ENCODE results near the gene DNER.

The DNER gene

GRCh38 chr2:229454934-229455631 lies 259.3 kb downstream of the DNER start:
- TF ChIP-seq CTCF (IDR thresholded peaks at IDR 0.05; ENCODE audit: low read depth, low read length): no peak
- Histone ChIP-seq H3K36me3 (no peaks in the 10 kb centered on the region), H3K27me3 (ENCODE audit: insufficient read depth, low read depth, severe bottlenecking) (peaks cover 42% of the 10 kb centered on the region), H3K27ac (no peak overlapping the region), H3K9me3 (ENCODE audit: severe bottlenecking) (no peaks in the 10 kb centered on the region), H3K4me3 (ENCODE audit: low read depth, low read length) (no peak overlapping the region)
- DNase-seq: no peak

- H3K27me3 ChIP-seq (ENCODE audit: insufficient read depth, low read depth, severe bottlenecking): peaks cover 40% of the 10 kb centered on the region
- no peak overlapping the region for H3K27ac ChIP-seq
- H3K4me3 ChIP-seq (ENCODE audit: low read depth, low read length): no peak overlapping the region
- H3K36me3 ChIP-seq: no peaks in the 10 kb centered on the region
- H3K9me3 ChIP-seq (ENCODE audit: severe bottlenecking): no peaks in the 10 kb centered on the region
- TF ChIP-seq CTCF (IDR thresholded peaks at IDR 0.05; ENCODE audit: low read depth, low read length): no peak
- no peak for DNase-seq
These were observed 261.1 kb downstream of the DNER start for GRCh38 chr2:229453230-229453629.

- H3K9me3 ChIP-seq (ENCODE audit: severe bottlenecking): no peaks in the 10 kb centered on the region
- no peak for TF ChIP-seq CTCF (IDR thresholded peaks at IDR 0.05; ENCODE audit: low read depth, low read length)
- H3K4me3 ChIP-seq (ENCODE audit: low read depth, low read length): no peak overlapping the region
- H3K27me3 ChIP-seq (ENCODE audit: insufficient read depth, low read depth, severe bottlenecking): peaks cover 43% of the 10 kb centered on the region
- H3K36me3 ChIP-seq: no peaks in the 10 kb centered on the region
- H3K27ac ChIP-seq: no peak overlapping the region
- no peak for DNase-seq
These were observed 262.5 kb downstream of the DNER start for GRCh38 chr2:229451852-229452251.

- Histone ChIP-seq H3K27me3 (ENCODE audit: insufficient read depth, low read depth, severe bottlenecking) (peaks cover 64% of the 10 kb centered on the region), H3K9me3 (ENCODE audit: severe bottlenecking) (no peaks in the 10 kb centered on the region), H3K4me3 (ENCODE audit: low read depth, low read length) (no peak overlapping the region), H3K36me3 (no peaks in the 10 kb centered on the region), H3K27ac (no peak overlapping the region)
- DNase-seq: no peak
- TF ChIP-seq CTCF (IDR thresholded peaks at IDR 0.05; ENCODE audit: low read depth, low read length): no peak
These were observed 267.1 kb downstream of the DNER start for GRCh38 chr2:229447227-229447626.

- Histone ChIP-seq H3K27ac (no peak overlapping the region), H3K4me3 (ENCODE audit: low read depth, low read length) (no peak overlapping the region), H3K27me3 (ENCODE audit: insufficient read depth, low read depth, severe bottlenecking) (peaks cover 65% of the 10 kb centered on the region), H3K9me3 (ENCODE audit: severe bottlenecking) (no peaks in the 10 kb centered on the region), H3K36me3 (no peaks in the 10 kb centered on the region)
- no peak for TF ChIP-seq CTCF (IDR thresholded peaks at IDR 0.05; ENCODE audit: low read depth, low read length)
- DNase-seq: no peak
These were observed 268.0 kb downstream of the DNER start for GRCh38 chr2:229446350-229446749.
